K562 (cell line): ENCODE measurements around the gene NRGN. TPM values are rescaled to one million over a fixed set of nuclear protein-coding genes. Genes with fewer than 3 reads are reported as not detected.

ENCODE experiments used
- ATAC-seq: fragments of 200-7000 bp; cut with Tn5 transposase; 3 replicates; pipeline ENCODE4 v1.9.1; 2020; ENCODE audit warnings: moderate library complexity
- BruUV-seq: library from RNA; stranded (reverse); fragments of 400-500 nt; replicated peaks from 2 replicates; lab custom pipeline; 2021; lab: Mats Ljungman, UMichigan
- CTCF ChIA-PET: fragments of 300-600 bp; formaldehyde crosslinking; extraction: SDS; loops from one replicate; lab custom pipeline; 2021; ENCODE audit warnings: low intra/inter-chr PET ratio; lab: Yijun Ruan, JAX
- POLR2A ChIA-PET: fragments of 300-600, 350-650 bp; sonication (Branson Sonifier 250); formaldehyde crosslinking; extraction: SDS; loops from one replicate; lab custom pipeline; 2021; ENCODE audit warnings: antibody characterized with exemption, inconsistent platforms; lab: Yijun Ruan, JAX
- DNase-seq, 4 experiments: peaks; one replicate each; pipeline versions ENCODE4 v3.0.0 to v3.0.0-alpha.2; 2011 to 2018; ENCODE audit warnings: low spot score in 3 of 4, mixed read lengths in 3 of 4; ENCODE audit errors: extremely low read depth in 1 of 4
- FAIRE-seq: peaks from 2 replicates; lab custom pipeline; 2011; peaks lifted over from hg19 to GRCh38; lab: Jason Lieb, UNC
- H2AFZ ChIP-seq: 2 replicates; pipeline ENCODE4 v1.6.0; 2011; ENCODE audit warnings: low read depth, low read length, control low read depth, inconsistent platforms
- H3K27ac ChIP-seq: fragments of 200-600 bp; 3 replicates; pipeline ENCODE4 v1.8.0; 2011; ENCODE audit warnings: low read depth, mild to moderate bottlenecking, control low read depth, inconsistent platforms, low read length, moderate library complexity, mixed read lengths; ENCODE audit errors: extremely low read depth
- H3K27me3 ChIP-seq, 2 experiments: fragments of 300-600 bp in 1 of 2; 2 replicates in 1 of 2; 3 replicates in 1 of 2; pipeline versions ENCODE4 v1.6.0 to v1.8.0; 2011; ENCODE audit warnings: inconsistent platforms in 2 of 2, low read length in 2 of 2, mild to moderate bottlenecking in 1 of 2, mixed read lengths in 1 of 2, moderate library complexity in 1 of 2; ENCODE audit not compliant: control insufficient read depth in 2 of 2, insufficient read depth in 2 of 2
- H3K36me3 ChIP-seq: fragments of 300-600 bp; 3 replicates; pipeline ENCODE4 v1.8.0; 2011; ENCODE audit warnings: mild to moderate bottlenecking, low read length, inconsistent platforms; ENCODE audit not compliant: control insufficient read depth, insufficient read depth
- H3K4me1 ChIP-seq, 2 experiments: fragments of 200-600 bp in 1 of 2; replicated peaks in 1 of 2; 2 replicates in 1 of 2; 3 replicates in 1 of 2; pipeline versions ENCODE4 v1.5.1 to v1.8.0; 2011; ENCODE audit warnings: inconsistent platforms in 2 of 2, low read length in 2 of 2, mild to moderate bottlenecking in 1 of 2, mixed read lengths in 1 of 2, moderate library complexity in 1 of 2; ENCODE audit not compliant: control insufficient read depth in 2 of 2, insufficient read depth in 2 of 2
- H3K4me2 ChIP-seq: 2 replicates; pipeline ENCODE4 v1.6.1; 2011; ENCODE audit warnings: low read length, control low read depth, inconsistent platforms, mixed read lengths; ENCODE audit not compliant: insufficient read depth
- H3K4me3 ChIP-seq: fragments of 200-600 bp; sonication (generic), shearing (Covaris generic); 2 replicates; pipeline ENCODE4 v1.5.1; 2016; ENCODE audit warnings: control low read depth, inconsistent platforms
- H3K79me2 ChIP-seq: fragments of 200-600 bp; 3 replicates; pipeline ENCODE4 v1.8.0; 2011; ENCODE audit warnings: low read length, inconsistent platforms; ENCODE audit not compliant: control insufficient read depth, insufficient read depth
- H3K9ac ChIP-seq, 2 experiments: 2 replicates each; pipeline versions ENCODE4 v1.6.0 to v1.6.1; 2011; ENCODE audit warnings: low read depth in 2 of 2, low read length in 2 of 2, control low read depth in 1 of 2, inconsistent platforms in 1 of 2, mild to moderate bottlenecking in 1 of 2, mixed read lengths in 1 of 2; ENCODE audit not compliant: insufficient read depth in 1 of 2
- H3K9me1 ChIP-seq: one replicate; pipeline ENCODE4 v1.6.0; 2011; ENCODE audit warnings: inconsistent platforms, mild to moderate bottlenecking, low read length, moderate library complexity; ENCODE audit not compliant: control insufficient read depth, insufficient read depth
- H3K9me3 ChIP-seq: replicated peaks from 2 replicates; pipeline ENCODE4 v1.5.1; 2011; ENCODE audit warnings: low read depth, low read length, inconsistent platforms; ENCODE audit not compliant: control insufficient read depth, insufficient read depth
- H4K20me1 ChIP-seq: replicated peaks from 2 replicates; pipeline ENCODE4 v1.6.1; 2011; ENCODE audit warnings: low read length, inconsistent platforms, mixed read lengths; ENCODE audit not compliant: control insufficient read depth, insufficient read depth
- BCOR ChIP-seq: fragments of 450-650 bp; IDR thresholded peaks from 2 replicates; pipeline ENCODE4 v1.6.1; 2016
- BHLHE40 ChIP-seq: IDR thresholded peaks from 2 replicates; pipeline ENCODE4 v1.6.1; 2011; ENCODE audit warnings: low read length, improper control_type of control experiment
- C11orf30 ChIP-seq: fragments of 450-650 bp; IDR thresholded peaks from 2 replicates; pipeline ENCODE4 v1.6.1; 2016; ENCODE audit warnings: low read depth, mild to moderate bottlenecking
- CSDE1 ChIP-seq, 2 experiments: fragments of 450-650 bp; IDR thresholded peaks; 2 replicates each; pipeline ENCODE4 v1.6.1; 2016; ENCODE audit warnings: mild to moderate bottlenecking in 1 of 2
- CUX1 ChIP-seq: fragments of 200-800 bp; sonication (Bioruptor generic); IDR thresholded peaks from 2 replicates; pipeline ENCODE4 v1.6.1; 2016; ENCODE audit warnings: missing genetic modification characterization, missing compliant biosample characterization
- FUS ChIP-seq: fragments of 200-400 bp; formaldehyde crosslinking; optimal IDR thresholded peaks from 2 replicates; pipeline ENCODE3; 2017; ENCODE audit warnings: low read depth, low read length
- KAT2B ChIP-seq: IDR thresholded peaks from one replicate; pipeline ENCODE4 v1.6.1; 2012; ENCODE audit warnings: low read depth, mild to moderate bottlenecking, control low read depth, inconsistent platforms, low read length, moderate library complexity
- MTA3 ChIP-seq: fragments of 450-650 bp; formaldehyde crosslinking; IDR thresholded peaks from 2 replicates; pipeline ENCODE4 v1.6.1; 2017; ENCODE audit warnings: mild to moderate bottlenecking, borderline replicate concordance
- NFATC3 ChIP-seq: fragments of 450-650 bp; IDR thresholded peaks from 2 replicates; pipeline ENCODE4 v1.6.1; 2017; ENCODE audit warnings: mild to moderate bottlenecking
- PKNOX1 ChIP-seq: fragments of 450-650 bp; IDR thresholded peaks from 2 replicates; pipeline ENCODE4 v1.6.1; 2016
- PTTG1 ChIP-seq: fragments of 450-650 bp; IDR thresholded peaks from 2 replicates; pipeline ENCODE4 v1.6.1; 2016; ENCODE audit warnings: low read depth, mild to moderate bottlenecking, missing genetic modification characterization, missing compliant biosample characterization
- SP2 ChIP-seq: IDR thresholded peaks from 2 replicates; pipeline ENCODE4 v1.6.1; 2011; ENCODE audit warnings: mild to moderate bottlenecking, low read depth, low read length, moderate library complexity; ENCODE audit not compliant: poor library complexity, severe bottlenecking; ENCODE audit errors: extremely low read depth
- SPI1 ChIP-seq: IDR thresholded peaks from 2 replicates; pipeline ENCODE4 v1.6.1; 2011; ENCODE audit warnings: low read depth, low read length, control low read depth, borderline replicate concordance
- WGBS: fragments of 100-300 bp; shearing (Covaris generic); methylation state at CpG from one replicate; pipeline ENCODE4 v1.1.6; 2016; ENCODE audit warnings: low coverage, mixed read lengths; ENCODE audit not compliant: insufficient coverage; ENCODE audit errors: missing lambda C conversion rate; 5-methylcytosine and 5-hydroxymethylcytosine counted together
- in situ Hi-C: fragments of 300-500 bp; cut with MboI; formaldehyde crosslinking; loops from 4 replicates; pipeline ENCODE4 v1.15.0; 2018; ENCODE audit warnings: inconsistent platforms, mixed read lengths
- intact Hi-C: fragments of 100-400 bp; cut with micrococcal nuclease; formaldehyde crosslinking; loops from 2 replicates; pipeline ENCODE4 v1.14.2; 2022
- polyA plus RNA-seq, 8 experiments: library from polyadenylated mRNA; depleted of rRNA in 4 of 8; stranded (reverse) in 5 of 8; unstranded in 3 of 8; fragments of >200 nt; fragmentation: Nextera tagmentation in 2 of 8; fragmentation: Illumina TruSeq in 1 of 8; extraction: Ambion mirVana in 2 of 8; extraction: Trizol in 1 of 8; gene quantifications; 2 replicates each; pipeline versions ENCODE4 v1.2.1 to v1.2.3, GENCODE V29; 2011 to 2014; ENCODE audit warnings: inconsistent platforms in 1 of 8, missing spikeins in 1 of 8
- total RNA-seq, 7 experiments: library from RNA; depleted of rRNA in 6 of 7; stranded (reverse); fragments of >200 nt in 6 of 7; fragmentation: Illumina TruSeq in 2 of 7; extraction: Trizol in 2 of 7; gene quantifications; 2 replicates each; pipeline versions ENCODE4 v1.2.1 to v1.2.3, GENCODE V29; 2011 to 2021; ENCODE audit warnings: low replicate concordance in 1 of 7
- TF ChIP-seq, protein P1 (sequence below): fragments of 250-450 bp; sonication (Bioruptor Pico); IDR thresholded peaks from 2 replicates; pipeline ENCODE4 v1.4.0; 2020; ENCODE audit warnings: mild to moderate bottlenecking, moderate library complexity, borderline replicate concordance

Gene NRGN
- total and polyA plus RNA-seq, 9 of the 15 experiments (the other 6 are each of a cell fraction or from before 2014, with no cell fraction given) = 0.29 to 7.8 (median 3.5) TPM; not detected in 2

DNA sequence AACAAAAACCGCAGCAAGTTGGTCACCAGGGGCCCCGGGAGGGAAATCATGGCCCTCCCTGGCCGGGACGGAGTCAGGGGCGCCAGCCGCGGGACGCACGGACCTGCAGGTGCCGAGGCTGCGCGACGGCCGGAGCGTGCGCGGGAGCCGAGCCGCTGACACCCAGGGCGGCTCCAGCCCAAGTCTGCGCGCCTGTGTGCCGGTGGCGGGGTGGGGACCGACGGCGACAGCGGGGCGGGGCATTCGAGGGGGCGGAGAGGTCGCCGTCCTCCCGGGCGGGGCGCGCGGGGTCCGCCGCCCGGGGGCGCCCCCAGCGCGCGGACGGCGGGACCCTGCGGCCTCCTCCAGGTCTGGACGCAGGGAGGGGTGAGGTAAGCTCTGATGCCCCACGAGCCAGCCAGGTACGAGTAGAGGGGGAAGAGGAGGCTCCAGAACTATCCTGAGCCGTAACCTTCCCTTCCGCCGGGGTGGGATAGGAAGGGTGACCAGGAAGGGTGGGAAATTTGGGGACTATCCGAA, 22.4 kb downstream of the NRGN start, which contains the start of gene ESAM:
Gene ESAM (minus strand): TSS at position 186 of the 519 bp plus-strand sequence. CDS start 136 bp downstream, at position 50.
- peaks cover 0 to 31% of the 10 kb centered on the region in 2 experiments; a peak in 3 of 5 replicates for H3K27me3 ChIP-seq
- no TSS peak for BruUV-seq
- peak within 1 kb of the TSS; percentile 45 to 91 for H3K9ac ChIP-seq
- H3K4me3 ChIP-seq = peak within 1 kb of the TSS; percentile 46
- no peaks in the 10 kb centered on the region for H3K9me3 ChIP-seq
- peak; percentile 75 to 94 (median 90) for DNase-seq
- no peak for FAIRE-seq
- ChIA-PET POLR2A (interaction anchor here (0.5 to 1.0 kb wide), 4 partner anchors 30 to 380 kb away, joined by 3 to 4 read pairs (median 3); no protein-coding TSS in a partner anchor), CTCF (interaction anchor here (0.6 to 2.6 kb wide), 6 partner anchors 25 to 118 kb away, joined by 3 to 24 read pairs (median 12); no protein-coding TSS in a partner anchor)
- in situ Hi-C loops = loop anchor here (10.0 kb wide), 2 partner anchors 87 to 347 kb away; partner anchors contain the start of genes SIAE and SPA17
- H3K4me2 ChIP-seq = peak within 1 kb of the TSS; percentile 93
- H3K27ac ChIP-seq = no peak within 1 kb of the TSS
- H2AFZ ChIP-seq = peak within 1 kb of the TSS; percentile 95
- ATAC-seq = peak; percentile 89
- no peaks in the 10 kb centered on the region for H3K79me2 ChIP-seq
- H3K9me1 ChIP-seq = no peaks in the 10 kb centered on the region
- intact Hi-C loops = loop anchor here (10.0 kb wide), 1 partner anchor 347 kb away; no protein-coding TSS in a partner anchor
- H3K36me3 ChIP-seq = no peaks in the 10 kb centered on the region; the same call in 2 of the 3 replicates
- WGBS = 0% methylated on average over 8 of the region's 55 CpGs
- peaks cover 0 to 36% of the 10 kb centered on the region in 2 experiments; a peak in 4 of 5 replicates for H3K4me1 ChIP-seq
- H4K20me1 ChIP-seq = no peaks in the 10 kb centered on the region
- no peak for TF ChIP-seq KAT2B
- 0 out of 2 replicates have a peak, but pooled peaks have one; percentile 5 for TF ChIP-seq BHLHE40
- TF ChIP-seq MTA3 = no peak
- TF ChIP-seq NFATC3 = no peak
- TF ChIP-seq CSDE1 (IDR thresholded peaks at IDR 0.05) = no peak
- TF ChIP-seq BCOR = no peak
- TF ChIP-seq FUS = no peak
- TF ChIP-seq, protein P1, sequence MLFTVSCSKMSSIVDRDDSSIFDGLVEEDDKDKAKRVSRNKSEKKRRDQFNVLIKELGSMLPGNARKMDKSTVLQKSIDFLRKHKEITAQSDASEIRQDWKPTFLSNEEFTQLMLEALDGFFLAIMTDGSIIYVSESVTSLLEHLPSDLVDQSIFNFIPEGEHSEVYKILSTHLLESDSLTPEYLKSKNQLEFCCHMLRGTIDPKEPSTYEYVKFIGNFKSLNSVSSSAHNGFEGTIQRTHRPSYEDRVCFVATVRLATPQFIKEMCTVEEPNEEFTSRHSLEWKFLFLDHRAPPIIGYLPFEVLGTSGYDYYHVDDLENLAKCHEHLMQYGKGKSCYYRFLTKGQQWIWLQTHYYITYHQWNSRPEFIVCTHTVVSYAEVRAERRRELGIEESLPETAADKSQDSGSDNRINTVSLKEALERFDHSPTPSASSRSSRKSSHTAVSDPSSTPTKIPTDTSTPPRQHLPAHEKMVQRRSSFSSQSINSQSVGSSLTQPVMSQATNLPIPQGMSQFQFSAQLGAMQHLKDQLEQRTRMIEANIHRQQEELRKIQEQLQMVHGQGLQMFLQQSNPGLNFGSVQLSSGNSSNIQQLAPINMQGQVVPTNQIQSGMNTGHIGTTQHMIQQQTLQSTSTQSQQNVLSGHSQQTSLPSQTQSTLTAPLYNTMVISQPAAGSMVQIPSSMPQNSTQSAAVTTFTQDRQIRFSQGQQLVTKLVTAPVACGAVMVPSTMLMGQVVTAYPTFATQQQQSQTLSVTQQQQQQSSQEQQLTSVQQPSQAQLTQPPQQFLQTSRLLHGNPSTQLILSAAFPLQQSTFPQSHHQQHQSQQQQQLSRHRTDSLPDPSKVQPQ (CRISPR knock-in tag) = no peak
- TF ChIP-seq C11orf30 = no peak
- TF ChIP-seq CUX1 (CRISPR knock-in tag) = no peak
- no peak for TF ChIP-seq SP2
- no peak for TF ChIP-seq SPI1
- TF ChIP-seq PKNOX1 = no peak
- no peak for TF ChIP-seq PTTG1 (tag)
